NCI-H1048 (cell line): ENCODE results near the gene KIF26B.

Experiments
- DNase-seq: peaks from one replicate; lab custom pipeline; 2025; lab: John Stamatoyannopoulos, UW

KIF26B gene

GRCh38 chr1:245209658-245210435 lies 55.1 kb downstream of the KIF26B start:
- DNase-seq, result no peak

DNA sequence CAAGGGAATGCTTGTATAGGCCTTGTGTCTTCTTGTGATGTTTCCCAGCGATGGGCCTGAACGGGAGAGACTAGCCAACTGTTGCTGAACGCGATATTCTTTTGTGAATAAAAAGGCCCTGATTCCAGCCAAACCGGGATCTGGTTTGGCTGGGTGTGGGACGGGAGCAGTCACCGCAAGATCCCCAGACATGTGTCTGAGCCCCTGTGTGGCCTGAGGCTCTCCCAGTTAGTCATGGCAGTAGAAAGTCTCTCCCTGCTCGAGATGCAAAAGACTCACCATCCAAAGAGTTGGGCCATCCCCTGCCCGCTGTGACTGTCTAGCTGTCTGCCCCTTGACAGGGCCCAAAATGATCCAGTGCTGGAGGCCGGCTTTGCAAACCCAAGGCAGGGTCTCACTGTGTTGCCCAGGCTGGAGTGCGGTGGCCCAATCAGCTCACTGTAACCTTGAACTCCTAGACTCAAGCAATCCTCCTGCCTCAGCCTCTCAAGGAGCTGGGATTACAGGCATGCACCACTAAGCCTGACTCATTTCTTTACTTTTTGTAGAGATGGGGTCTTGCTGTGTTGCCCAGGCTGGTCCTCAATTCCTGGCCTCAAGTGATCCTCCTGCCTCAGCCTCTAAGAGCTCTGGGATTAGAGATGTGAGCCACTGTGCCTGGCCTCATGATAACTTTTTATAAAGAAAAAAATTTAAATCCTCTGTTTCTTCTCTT lies 56.4 kb downstream of the KIF26B start:
- no peak for DNase-seq

DNA sequence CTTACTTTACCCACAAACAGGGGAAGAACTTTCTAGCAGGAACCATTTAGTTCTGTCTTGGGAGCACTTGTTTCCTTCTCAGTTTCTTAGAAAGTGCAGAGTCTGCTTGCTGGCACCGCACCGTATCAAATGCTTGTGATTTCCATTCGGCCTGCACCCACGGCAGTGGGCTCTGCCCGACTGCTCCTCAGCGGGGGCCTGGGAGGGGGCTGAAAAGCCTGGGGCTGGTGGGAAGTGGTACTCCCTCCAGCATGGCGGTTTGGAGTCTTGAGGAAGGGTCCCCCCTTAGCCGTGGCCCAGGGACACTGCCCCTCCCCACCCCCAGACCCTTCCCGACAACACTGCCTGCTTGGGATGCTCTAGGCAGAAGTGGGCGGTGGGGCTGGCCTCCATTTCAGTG lies 57.0 kb downstream of the KIF26B start:
- no peak for DNase-seq

DNA sequence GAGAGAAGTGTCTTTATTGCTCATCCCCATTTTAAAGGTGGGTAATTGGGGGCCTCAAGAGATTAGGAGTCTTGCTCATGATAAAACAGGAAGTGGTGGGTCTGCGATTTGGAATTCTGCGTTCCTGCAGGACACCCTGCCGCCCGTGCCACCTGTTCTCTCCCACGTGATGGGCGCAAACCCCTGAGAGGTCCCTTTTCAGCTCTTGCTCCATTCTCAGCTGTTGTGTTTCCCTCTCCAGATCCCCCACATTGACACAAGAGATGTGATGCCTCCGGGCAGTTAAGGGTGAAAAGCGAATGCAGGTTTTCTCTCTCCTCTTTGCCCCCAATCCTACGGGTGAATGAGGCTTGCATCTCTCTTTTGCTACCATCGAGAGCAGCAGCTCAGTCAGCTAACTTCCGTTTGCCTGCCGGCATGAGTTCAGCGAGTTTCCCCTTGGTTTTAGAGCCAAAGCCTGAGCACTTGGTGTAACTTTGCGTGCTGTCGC lies 57.5 kb downstream of the KIF26B start:
- DNase-seq, result no peak

DNA sequence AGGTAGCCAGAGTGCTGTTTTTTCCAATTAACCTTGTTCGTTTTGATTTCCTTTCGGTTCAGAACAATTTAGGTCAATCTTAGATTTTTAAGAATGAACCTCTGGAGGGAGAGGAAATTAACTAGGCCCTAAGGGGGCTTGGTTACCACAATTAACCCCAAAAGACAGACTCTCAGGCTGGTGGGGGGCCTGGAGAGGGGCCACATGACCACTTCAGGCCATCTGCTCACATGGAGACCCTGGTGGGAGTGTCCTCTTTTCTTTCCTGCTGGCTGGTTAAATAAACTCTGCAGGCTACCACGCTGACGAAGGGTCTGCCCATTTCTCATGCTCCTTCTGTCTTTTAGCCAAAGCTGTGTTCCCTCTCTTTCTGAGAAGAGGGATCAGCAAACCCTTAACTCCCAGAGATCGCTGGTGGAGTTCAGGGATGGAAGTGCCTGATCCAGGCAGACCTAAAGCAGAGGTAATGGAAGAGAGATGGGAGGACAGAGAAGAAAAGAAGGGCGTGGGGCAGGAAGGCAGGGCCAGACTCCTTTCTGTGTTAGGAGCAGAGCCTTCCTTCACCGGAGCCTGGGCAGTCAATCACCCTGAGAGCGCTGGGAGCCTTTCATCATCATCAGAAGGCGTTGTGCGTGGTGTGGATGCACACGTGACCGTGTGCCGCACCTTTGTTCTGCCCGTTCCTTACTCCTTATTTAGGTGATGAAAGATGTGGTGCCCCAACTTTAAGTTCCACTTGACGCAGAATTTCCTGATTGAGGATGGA lies 58.5 kb downstream of the KIF26B start:
- no peak for DNase-seq

DNA sequence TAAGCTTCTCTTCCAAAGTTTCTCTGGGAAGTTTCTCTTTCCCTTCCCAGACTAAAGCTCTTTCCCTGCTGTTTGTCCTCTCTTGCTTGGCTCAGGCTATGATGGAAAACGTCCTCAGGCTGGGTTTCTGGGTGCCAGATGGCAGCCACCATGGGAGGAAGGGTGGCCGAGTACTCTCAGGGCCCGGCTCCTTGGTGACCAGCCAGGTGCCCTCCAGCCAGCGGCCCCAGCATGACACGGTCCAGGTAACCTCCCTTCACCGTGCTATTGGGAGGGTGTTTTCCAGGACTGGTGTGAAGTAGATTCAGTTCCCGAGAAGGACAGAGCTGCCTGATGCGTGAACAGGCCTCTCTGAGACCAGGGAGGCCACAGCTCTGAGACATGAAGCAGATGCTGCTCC lies 60.3 kb downstream of the KIF26B start:
- no peak for DNase-seq

DNA sequence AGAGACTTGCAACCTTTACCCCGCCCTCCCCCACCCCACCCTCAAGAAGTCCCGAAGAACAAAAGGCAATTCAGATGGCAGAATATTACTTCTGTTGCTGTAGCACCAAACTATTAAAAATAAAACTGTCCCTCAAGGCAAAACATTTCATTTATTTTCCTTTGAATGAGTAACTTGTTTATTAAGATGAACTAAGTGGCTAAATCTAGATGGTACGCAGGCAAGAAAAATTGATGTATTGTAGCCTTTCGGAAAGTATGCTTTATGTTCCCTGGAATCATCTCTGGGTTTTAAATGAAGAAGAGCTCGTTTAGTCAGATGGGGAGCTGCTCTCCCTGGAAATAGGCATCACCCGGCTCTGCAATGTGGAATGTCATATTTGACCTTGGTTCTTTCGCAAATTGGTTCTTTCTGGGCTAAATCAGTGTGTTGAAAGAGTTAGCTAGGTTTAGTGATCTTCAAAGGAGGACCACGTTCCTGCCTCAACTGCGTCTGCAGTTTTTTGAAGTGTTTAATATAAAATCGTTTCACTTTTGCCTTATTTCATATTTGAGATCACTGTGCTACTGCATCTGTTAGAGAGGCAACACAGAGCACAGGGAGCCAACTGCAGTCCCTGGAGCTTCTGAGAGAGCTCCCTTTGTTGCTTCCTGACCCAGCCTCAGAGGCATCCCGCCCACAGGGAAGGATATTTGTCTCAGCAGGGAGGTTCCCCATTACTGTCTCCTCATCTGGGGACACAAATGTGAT lies 61.8 kb downstream of the KIF26B start:
- DNase-seq, result no peak

- no peak for DNase-seq
Measured at GRCh38 chr1:245217853-245218608, 63.2 kb downstream of the KIF26B start.

GRCh38 chr1:245220381-245220985 lies 65.7 kb downstream of the KIF26B start:
- DNase-seq, result no peak

- no peak for DNase-seq
Measured at GRCh38 chr1:245221805-245222204, 67.0 kb downstream of the KIF26B start.

- DNase-seq, result no peak
Measured at GRCh38 chr1:245222931-245223595, 68.3 kb downstream of the KIF26B start.

- no peak for DNase-seq
Measured at GRCh38 chr1:245225322-245226202, 70.8 kb downstream of the KIF26B start.

GRCh38 chr1:245226203-245226499 lies 71.4 kb downstream of the KIF26B start:
- no peak for DNase-seq

DNA sequence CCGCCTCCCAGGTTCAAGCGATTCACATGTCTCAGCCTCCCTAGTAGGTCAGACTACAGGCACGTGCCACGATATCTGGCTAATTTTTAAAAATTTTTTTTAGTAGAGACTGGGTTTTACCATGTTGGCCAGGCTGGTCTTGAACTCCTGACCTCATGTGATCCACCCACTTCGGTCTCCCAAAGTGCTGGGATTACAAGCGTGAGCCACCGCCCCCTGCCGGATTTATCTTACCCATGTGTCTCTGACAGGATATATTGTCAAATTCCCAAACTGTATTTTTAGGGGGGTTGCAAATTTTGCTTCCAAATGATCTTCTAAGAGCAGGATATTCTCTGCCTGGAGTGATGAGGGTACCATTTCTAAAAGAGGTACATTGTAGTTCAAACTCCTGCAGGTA lies 74.3 kb downstream of the KIF26B start:
- no peak for DNase-seq

DNA sequence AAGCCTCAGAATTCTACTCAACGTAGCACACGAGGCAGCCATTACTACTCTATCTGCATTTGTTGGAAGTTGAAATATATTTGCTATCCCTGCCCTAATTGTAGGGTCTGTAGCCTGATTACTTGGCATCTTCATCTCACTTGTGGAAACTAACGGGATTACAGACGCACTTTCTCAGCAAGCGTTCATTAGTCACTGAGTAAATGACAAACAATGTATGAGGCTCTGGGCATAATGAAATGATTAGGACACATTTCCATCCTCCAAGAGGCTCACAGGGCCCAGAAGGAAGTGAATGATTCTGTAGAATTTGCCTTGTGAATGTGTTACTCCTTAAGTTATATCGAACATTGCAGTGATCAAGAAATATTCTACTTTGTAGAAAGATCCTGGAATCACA lies 78.1 kb downstream of the KIF26B start:
- no peak for DNase-seq

DNA sequence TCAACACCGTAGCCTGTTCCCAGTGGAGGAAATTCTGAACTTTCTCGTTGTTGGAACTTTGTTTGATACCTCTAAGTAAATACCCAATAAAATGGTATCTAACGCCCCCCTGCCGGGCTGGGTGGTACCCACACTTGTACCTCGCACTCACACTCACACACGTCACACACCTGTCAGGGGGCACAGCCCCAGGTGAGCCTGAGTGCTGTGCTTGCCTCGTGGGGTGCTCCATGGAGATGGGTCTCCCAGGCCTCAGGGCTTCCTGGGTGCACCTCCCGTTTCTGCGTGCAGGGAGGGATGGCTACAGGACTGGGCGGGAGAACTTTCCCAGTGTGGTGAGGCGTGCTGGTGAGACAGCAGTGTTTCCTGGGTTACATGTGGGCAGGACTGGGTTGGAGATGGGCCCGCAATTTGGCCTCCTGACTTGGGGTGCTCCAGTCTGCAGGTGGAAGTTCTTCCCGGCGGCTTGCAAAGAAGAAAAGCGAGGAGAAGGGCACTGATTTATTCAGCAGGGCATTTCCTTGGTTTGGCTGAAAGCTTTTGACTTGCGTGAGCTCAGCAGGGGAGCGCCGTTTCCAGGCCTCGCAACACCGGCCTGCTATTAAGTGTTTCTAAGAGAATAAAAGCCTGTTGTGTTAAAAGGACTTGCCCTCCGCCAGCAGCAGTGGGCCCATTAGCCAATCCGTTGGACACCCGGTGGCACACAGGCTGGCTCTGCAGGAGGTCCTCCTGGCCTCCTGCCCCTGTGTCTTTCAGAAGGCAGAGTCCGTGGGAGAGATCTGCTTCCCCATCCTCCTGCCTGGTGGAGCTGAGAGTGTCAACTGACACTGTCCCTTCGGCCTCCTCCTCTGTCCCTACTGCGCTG lies 79.7 kb downstream of the KIF26B start:
- DNase-seq, result no peak

- DNase-seq, result no peak
Measured at GRCh38 chr1:245235156-245235555, 80.4 kb downstream of the KIF26B start.

DNA sequence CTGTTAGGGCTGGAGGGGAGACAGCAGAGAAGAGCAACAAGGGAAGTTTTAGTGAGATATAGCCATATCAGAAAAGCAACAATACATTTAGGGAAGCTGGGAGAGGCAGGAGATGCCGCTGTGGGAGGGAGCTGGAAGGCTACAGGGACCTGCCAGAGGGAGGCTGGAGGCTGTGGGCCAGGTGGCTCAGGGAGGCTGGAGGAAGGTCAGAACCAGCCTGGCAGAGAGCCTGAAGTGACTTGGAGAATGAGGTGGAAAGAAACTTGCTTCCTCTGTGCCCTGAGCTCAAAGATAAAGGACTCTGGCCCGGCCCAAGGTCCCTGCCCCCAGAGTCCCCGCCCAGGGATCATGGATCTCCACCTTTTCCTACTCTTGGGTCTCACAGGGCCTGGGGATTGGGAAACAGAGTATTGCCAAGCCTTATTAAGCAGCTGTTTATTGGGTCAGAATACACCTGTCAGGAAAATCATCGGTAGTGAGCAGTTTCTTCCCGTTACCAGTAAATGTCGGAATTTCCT lies 85.9 kb downstream of the KIF26B start:
- no peak for DNase-seq
